HepG2 (cell line): ENCODE measurements around the gene NKAIN2.

ENCODE experiments used
- EP300 ChIP-seq, 3 experiments: sonication (generic) in 1 of 3; formaldehyde crosslinking in 1 of 3; IDR thresholded peaks; 2 replicates each; pipeline versions ENCODE4 v1.5.1 to v1.6.1; 2011 to 2020; ENCODE audit warnings: low read depth in 2 of 3, low read length in 2 of 3, borderline replicate concordance in 1 of 3, improper control_type of control experiment in 1 of 3, mild to moderate bottlenecking in 1 of 3, missing genetic modification reagents in 1 of 3, moderate library complexity in 1 of 3
- KLF15 ChIP-seq: sonication (generic); formaldehyde crosslinking; IDR thresholded peaks from 2 replicates; pipeline ENCODE4 v1.8.1; 2023; ENCODE audit warnings: borderline replicate concordance, mild to moderate bottlenecking, inconsistent platforms, missing genetic modification reagents, mixed read lengths
- MTA1 ChIP-seq: sonication (generic); formaldehyde crosslinking; IDR thresholded peaks from 2 replicates; pipeline ENCODE4 v1.4.0; 2020; ENCODE audit warnings: missing genetic modification reagents, mild to moderate bottlenecking, borderline replicate concordance
- PHF8 ChIP-seq: sonication (generic); formaldehyde crosslinking; IDR thresholded peaks from 2 replicates; pipeline ENCODE4 v1.5.0; 2020; ENCODE audit warnings: missing genetic modification reagents
- TAF15 ChIP-seq: fragments of 200-400 bp; formaldehyde crosslinking; IDR thresholded peaks from one replicate; pipeline ENCODE4 v1.6.1; 2018; ENCODE audit warnings: mild to moderate bottlenecking, low read depth, low read length; ENCODE audit not compliant: poor library complexity, severe bottlenecking
- TBP ChIP-seq: sonication (generic); formaldehyde crosslinking; IDR thresholded peaks from 2 replicates; pipeline ENCODE4 v1.5.0; 2020; ENCODE audit warnings: missing genetic modification reagents
- ZBTB49 ChIP-seq: sonication (generic); formaldehyde crosslinking; IDR thresholded peaks from 2 replicates; pipeline ENCODE4 v1.4.0; 2020; ENCODE audit warnings: missing genetic modification reagents, borderline replicate concordance
- ZNF224 ChIP-seq: sonication (generic); formaldehyde crosslinking; IDR thresholded peaks from 2 replicates; pipeline ENCODE4 v1.5.0; 2020; ENCODE audit warnings: mild to moderate bottlenecking, missing genetic modification reagents
- ZNF232 ChIP-seq: sonication (generic); formaldehyde crosslinking; IDR thresholded peaks from 2 replicates; pipeline ENCODE4 v1.4.0; 2020; ENCODE audit warnings: missing genetic modification reagents, borderline replicate concordance
- ZNF605 ChIP-seq: sonication (generic); formaldehyde crosslinking; IDR thresholded peaks from 2 replicates; pipeline ENCODE4 v1.8.0; 2022; ENCODE audit warnings: mild to moderate bottlenecking, missing genetic modification reagents

- no peak for TF ChIP-seq ZNF605
- no peak for TF ChIP-seq EP300 (IDR thresholded peaks at IDR 0.05; ENCODE audit: low read depth in 2 of 2, low read length in 2 of 2)
- no peak for TF ChIP-seq EP300 (CRISPR knock-in tag; IDR thresholded peaks at IDR 0.05; ENCODE audit: borderline replicate concordance)
- no peak for TF ChIP-seq ZNF232 (CRISPR knock-in tag)
- TF ChIP-seq KLF15 (CRISPR knock-in tag), result no peak
- no peak for TF ChIP-seq MTA1 (CRISPR knock-in tag)
- no peak for TF ChIP-seq PHF8 (CRISPR knock-in tag)
- no peak for TF ChIP-seq ZBTB49 (CRISPR knock-in tag)
- TF ChIP-seq TAF15, result no peak
- no peak for TF ChIP-seq TBP
- no peak for TF ChIP-seq ZNF224
Measured at GRCh38 chr6:124193132-124193531, 389.5 kb downstream of the NKAIN2 start.
